ENCODE results near the gene NEDD9.

NEDD9 gene

DNA sequence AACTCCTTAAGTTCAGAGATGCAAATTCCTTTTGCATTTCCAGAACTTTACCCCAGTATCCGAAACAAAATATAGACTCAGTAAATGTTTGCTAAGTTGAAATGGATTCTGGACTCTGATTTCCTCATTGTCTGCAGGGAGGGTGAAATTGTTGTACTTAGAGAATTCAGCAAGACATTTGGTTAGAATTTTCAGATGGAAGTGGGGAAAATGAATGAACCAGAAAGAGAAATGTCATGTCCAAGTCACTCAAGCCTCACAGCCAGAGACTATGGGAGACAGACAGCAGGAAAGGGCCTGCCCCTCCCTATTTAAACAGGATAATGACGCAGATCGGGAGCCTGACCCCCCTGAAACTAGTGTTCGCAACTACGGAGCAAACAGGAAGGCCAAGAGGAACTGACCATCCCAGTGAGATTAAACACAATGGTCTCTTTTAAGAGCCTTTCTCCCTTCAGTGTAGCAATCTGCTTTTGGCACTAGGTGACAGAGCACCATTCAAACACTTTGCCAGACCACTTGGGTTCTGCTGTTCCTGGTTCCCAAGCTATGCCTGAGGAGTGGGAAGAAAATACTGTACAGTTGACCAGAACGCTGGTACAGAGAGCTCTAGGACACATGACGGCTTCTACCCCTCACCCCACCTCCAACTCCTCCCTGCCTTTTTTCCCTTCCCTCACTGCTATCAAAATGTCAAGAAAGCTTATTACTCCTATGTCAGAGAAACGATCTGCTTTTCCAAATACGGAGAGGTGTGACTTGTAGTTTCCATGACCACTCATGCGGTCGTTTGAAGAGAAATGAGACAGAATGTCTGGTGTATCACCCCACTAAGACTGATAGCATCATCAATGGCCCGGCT lies 13.7 kb downstream of the NEDD9 start:
- no peak for DNase-seq (ENCODE audit: low read depth in 2 of 2)

DNA sequence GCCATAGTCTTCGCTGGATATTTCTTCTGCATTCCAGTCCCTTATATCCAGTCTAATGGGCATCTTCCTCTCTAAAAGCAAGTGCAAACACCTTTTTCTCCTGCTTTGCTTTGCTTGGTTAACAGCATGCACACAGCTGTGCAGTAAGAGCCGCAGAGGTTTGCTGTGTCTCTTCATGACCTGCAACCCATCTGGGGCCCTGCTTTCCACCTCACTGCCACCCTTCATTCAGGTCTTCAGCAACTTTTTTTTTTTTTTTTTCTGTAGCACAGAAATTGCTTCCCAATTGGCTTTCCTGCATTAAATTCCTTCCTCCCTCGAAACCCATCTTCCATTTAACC lies 14.4 kb downstream of the NEDD9 start:
- no peak for DNase-seq (ENCODE audit: low read depth in 2 of 2)

DNA sequence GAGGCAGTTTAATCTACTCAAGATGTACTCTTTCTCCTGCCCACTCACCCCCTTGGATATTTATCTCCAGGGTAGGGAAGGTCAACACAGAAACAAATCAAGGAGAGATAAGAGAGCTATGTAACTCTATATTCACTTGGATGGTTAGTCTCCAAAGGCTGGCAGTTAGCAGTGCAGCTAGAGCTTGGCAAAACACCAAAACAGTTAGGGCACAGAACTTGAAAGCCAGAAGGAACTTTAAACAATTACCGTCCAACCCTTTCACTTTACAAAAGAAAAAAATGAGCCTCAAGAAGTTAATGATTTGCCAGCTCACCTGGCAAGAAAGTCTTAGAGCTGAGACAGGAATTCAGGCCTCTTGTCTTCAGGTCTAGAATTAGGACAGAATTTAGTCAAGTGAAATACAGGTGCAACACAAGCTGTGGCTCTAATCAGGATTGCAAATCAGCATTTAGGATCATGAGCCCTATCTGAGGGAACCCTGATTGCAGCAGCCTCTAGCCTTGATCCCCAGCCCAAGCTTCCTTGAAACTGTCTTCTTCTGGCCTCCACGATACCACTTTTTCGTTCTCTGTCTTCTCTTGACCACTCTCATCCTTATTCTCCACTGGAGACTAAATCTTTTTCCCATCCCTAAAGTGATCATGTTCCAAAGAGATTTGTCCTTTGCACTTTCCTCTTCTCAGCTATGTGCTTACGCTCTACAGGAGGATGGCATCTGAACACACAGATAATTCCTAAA lies 14.9 kb downstream of the NEDD9 start:
- DNase-seq (ENCODE audit: low read depth in 2 of 2), result no peak

DNA sequence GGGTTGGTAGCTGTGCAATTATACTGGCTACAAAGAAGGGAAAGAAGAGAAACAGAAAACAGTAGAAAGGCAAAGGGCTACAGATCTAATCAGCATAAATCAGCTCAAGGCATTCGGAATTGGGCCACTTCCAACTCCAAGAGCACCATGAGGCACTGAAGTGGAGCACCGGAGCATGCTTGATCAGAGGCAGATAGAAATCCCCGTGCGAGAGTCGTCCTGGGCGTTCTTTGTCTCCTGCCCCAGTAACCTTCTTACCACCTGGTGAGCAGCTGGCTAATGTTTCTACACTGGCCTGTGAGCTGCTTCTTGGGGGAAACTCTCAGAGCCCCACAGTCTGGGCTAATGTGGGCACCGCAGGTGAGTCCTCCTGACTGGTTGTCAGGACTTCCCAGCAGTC lies 16.7 kb downstream of the NEDD9 start:
- no peak for DNase-seq (ENCODE audit: low read depth in 2 of 2)

DNA sequence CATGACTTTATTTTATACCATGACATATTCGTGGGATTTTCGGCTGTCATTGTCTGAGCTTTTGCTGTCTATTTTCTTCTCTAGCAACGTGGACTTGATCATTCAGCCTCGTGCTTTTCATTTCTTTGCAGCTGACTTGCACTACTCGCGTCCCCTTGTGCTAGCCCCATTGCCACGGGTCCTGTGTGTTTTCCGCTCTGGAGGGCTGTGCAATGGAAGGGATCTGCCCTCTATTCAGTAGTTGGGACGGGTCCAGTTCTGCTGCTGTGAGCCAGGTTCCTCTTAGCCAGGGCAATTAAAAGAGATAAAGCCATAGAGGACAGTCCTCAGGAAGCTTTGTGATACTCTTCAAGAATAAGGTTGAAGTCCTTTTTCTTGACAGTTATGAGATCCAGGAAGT lies 17.6 kb downstream of the NEDD9 start:
- no peak for DNase-seq (ENCODE audit: low read depth in 2 of 2)

DNA sequence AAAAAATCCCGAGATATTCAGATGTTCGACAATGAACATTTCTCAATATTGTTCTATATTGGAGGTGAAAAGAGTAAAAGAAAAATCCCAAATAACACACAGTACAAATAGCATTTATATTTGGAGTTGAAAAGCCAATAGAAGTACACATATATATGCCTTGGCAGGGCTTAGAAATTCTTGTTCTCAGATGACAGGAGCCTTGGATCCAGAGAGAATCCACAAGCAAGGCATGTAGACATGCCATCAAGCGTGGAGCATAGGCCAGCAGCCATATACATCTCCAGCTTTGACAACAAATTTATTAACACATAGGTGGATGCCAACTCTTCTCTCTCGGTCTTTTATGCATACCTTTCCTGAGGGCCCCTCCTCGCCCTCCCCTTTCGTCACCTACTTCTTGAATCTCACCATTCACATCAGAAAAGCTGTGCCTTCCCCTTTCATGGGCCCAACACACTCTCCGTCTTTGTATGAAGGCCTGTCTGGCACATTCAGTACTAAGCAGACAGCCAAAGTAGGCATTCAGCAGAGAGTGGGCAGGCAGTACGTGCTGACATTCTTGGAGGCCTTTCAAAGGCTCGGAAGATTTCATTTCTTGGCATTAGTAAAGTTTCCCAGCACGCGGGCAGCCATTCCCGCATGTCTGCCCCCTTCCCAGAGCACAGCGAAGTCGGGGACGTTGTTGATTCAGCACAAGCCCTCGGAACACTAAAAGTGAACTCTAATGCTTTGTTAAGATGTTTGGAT lies 18.2 kb downstream of the NEDD9 start:
- DNase-seq (ENCODE audit: low read depth in 2 of 2), result no peak

DNA sequence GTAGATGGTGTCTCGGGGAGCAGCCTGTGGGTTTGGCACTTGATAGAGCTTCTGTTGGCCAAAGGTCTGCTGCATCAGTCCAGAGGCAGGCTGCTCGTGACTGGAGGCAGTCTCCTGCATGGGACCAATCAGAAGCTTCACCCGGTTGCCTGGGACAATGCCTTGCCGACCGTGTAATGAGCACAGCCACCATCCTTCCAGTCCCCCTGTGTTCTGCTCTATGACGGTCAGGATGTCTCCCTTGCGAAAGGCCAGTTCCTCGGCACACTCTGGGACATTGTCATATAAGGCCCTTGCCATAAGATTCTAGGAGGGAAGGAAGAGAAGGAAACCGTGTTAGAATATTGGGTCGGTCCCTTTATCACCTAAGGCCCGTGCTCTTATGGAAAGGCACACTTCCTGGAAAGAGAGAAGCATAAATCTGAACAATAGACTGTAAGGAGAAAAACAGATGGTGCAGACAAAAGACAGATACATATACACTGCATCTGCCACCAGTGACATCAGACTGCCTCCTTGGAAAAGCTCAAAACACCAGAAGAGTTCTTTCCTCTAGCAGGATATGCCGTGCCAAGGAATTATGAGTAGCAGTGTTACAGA lies 18.9 kb downstream of the NEDD9 start:
- DNase-seq (ENCODE audit: low read depth in 2 of 2), result no peak

DNA sequence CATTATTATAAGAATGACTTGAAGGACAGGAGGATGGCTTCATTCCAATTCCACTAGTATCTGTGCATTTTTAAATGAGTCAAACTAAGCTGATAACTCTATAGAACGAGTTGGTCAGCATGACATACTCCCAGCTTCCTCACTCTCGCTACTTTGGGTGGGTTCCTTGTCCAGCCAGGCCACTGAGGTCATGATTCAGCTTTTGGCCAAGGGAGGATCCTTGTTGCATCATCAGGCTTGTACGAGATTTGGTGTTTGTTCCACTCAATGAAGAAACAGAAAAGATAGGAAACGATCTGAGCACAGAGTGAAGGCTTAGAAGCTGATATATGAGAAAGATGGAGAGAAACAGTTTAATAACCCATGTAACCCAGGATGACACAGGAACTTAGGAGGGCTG lies 19.8 kb downstream of the NEDD9 start:
- DNase-seq (ENCODE audit: low read depth in 2 of 2), result no peak

DNA sequence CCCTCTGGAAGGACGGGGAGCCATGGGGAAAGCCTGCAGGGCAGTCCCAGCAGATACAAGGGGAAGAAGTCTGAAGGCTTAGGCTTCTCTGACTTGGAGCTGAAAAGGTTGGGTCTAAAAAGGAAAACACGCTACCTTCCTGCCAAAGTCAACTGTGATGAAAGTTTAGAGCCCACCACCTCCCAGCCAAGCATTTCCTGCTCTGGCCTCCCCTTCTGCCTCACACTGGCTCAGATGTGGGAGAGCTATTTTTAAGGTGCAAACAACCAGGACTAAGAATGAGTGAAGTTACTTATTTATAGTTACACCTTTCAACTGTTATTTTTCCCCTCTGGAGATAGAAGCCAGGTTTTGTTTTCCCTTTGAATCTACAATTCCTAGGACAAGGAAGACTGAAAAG lies 21.2 kb downstream of the NEDD9 start:
- DNase-seq (ENCODE audit: low read depth in 2 of 2), result no peak

DNA sequence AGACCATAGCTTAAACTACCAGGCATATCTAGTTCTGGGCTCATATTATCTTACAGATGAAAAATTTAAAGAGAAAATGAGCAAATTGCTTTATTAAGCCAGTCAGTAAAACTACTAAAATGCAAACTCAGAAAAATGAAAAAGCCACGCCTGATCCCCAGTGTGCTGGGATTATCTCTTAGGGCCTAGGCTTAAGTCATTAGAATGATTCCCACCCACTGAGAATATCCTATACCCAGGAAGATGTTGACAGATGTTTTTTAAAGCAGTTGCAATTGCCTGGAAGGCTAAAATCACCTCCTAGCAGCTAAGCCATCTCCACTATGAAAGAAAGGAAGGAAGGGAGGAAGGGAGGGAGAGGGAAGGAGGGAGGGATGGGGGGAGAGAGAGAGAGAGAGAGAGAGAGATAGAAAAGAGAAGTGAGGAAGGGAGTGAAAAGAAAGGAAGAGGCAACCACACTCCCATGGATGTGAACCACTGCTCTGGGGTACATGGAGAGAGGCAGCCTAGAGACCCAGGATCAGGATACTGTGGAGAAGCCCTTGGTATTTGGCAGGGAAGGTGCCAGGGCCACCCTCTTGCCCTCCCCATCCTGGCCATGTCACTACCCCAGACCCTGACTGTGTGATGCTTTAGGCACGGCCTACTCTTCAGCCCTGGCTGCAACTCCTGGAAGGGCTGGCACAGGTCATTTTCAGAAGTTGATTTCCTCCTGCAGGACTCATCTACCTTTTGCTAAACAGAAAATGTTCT lies 21.9 kb downstream of the NEDD9 start:
- DNase-seq (ENCODE audit: low read depth in 2 of 2), result no peak

DNA sequence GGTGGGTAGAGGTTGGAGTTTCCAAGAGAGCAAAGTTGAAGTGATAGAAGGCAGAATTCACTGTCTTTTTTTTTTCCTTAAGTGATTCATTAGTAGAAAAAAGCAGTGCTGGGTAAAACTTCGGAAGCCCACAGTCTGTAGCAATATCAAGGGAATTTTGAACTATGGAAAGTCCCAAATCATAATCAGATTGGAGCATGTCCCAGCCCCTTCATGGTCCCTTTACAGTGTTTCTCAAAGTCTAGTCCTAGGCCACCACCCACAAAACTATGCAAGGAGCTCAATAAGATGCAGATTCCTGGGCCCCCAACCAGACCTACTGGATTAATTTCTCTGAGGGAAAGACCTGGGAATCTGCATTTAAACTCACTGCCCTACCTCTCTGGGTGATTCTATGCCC lies 22.6 kb downstream of the NEDD9 start:
- DNase-seq (ENCODE audit: low read depth in 2 of 2), result no peak

DNA sequence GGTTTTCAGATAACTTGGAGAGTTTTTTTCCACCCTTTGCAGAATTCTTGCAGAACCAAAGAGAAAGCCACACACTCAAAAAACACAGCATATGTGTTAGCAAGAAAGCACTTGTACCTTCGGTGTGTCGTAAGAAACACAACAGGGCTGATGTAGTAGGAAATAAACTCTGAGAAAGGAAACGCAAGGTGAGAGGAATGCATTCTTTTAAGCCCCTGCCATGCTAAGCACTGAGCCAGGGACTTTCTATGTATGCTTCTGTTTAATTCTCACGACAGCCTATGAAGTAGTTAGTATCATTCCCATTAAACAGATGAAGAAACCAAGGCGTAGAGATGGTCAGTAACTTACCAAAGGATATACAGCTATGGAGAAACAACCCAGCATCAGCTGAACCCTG lies 23.1 kb downstream of the NEDD9 start:
- DNase-seq (ENCODE audit: low read depth in 2 of 2), result no peak

DNA sequence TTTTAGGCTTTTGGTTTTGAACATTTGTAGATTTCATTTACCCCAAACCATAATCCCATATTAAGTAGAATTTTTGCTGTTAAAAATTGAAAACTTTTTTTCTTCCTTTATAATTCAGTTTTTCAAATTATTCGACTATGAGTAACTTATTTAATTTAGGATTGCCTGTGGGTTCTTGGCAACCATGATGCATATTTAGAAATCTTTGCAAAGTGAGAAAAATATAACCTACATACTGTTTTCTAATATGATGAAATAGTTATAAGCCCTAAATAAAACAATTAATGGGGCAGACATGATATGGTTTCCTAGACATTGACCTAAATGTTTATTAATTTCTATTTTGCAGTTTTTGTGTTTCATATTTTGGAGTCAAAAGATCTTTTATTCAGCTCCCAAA lies 23.6 kb downstream of the NEDD9 start:
- no peak for DNase-seq (ENCODE audit: low read depth in 2 of 2)

DNA sequence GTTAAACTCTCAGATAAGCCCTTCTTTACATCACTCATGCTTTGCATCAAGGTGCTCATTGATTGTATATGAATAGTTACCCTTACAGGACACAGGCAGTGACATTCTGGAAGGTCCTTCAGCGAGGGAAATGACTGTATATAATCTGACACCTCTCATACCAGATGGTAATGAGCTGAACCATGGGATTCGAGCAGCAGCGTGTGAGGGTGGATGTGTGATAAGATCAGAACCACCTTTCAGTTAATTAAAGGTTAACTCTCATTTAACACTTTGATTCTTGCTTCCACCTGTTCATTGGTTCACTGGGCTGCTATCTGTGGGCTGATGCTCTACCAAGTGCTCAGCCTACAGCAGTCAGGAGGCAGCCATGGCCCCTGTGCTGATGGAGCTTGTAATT lies 24.2 kb downstream of the NEDD9 start:
- DNase-seq (ENCODE audit: low read depth in 2 of 2), result no peak

DNA sequence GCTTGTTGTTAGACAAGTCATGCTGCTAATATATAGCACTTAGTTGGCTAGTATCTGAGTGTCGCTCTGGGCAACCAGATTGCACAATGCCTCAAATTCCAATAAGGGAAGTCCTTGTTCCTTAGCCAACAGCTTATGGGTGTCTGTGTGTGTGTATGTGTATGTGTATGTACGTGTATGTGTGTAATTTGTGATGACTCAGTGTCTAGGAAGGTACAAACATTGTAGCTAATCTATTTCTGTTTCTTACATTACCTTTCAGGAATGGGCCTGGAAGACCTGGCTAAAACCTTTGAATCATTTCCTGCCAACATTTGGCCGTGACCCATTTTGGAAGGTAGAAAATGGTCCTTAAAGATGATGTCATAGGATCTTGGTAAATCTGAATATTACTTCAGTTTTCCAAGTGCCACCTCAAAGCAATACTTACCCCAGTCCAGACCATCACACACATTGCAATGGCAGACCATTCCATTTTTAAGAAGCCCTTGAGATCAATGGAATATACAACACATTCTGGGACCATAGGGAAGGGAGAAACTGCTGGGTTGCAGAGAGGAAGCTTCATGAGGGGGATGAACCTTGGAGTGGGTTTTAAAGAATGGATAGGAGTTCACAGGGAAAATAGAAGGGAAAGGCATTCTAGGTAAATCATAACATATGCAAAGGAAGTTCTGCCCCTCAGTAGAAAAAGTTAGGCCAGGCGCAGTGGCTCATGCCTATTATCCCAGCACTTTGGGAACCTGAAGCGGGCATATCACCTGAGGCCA lies 25.1 kb downstream of the NEDD9 start:
- no peak for DNase-seq (ENCODE audit: low read depth in 2 of 2)

DNA sequence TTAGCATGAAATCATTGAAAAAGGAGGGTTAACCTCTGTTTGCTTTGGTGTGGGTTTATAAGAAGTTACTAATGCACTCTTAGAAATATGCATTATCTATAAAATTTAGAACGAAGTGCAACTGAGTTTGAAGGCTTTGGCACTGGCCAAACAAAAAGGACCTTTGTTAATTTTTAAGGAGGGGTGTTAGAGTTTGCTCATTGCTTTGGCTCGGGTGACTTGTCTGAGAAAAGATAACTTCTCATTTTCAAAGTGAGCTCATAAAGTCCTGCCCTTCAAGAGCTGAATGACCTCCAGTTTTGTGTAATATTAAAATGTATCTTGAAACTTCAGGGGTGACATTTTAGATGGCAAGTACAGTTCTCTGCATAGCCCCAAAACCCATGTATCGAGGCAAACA lies 25.9 kb downstream of the NEDD9 start:
- no peak for DNase-seq (ENCODE audit: low read depth in 2 of 2)

DNA sequence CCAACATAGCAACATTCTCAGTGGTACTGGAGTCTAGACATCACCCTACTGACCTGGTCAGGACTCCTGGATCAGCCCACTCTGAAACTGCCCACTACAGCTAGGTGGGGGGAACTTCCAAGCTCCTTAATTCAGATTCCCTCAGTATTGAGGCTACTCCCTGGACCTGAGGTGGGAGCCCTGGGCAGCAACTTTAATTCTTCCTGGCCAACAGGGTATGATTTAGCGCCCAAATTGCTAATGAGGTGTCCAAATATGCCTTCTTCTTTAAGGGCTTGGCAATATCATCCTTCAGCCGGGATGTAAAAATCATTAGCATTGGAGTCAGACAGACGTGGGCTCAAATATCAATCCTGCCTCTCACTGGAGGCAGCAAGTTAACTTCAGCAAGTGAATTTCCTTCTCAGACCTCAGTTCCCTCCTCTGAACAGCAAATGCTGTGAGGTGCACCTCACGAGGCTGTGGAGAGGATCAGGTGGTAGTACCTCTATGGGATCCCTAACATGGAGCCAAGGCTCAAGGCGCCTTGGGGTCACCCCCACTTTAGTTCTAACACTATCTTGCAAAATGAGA lies 27.6 kb downstream of the NEDD9 start:
- no peak for DNase-seq (ENCODE audit: low read depth in 2 of 2)

DNA sequence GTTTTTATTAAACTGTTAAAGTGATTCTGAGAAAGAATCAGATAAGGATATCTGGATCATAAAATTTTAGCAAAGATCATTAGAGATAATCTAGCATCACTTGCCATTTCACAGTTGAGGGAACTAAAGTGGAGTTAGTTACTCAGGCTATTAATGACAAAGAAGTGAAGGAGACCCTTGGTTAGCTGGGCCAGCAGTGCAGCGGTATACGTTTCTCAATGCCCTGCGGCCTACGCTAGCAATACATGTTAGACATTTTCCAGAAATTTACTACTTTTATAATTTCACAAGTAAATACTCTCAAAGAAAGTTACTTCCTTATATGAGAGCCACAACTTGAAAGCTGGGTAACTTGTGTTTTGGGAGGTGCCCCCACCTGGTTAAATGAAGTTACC lies 28.5 kb downstream of the NEDD9 start:
- DNase-seq (ENCODE audit: low read depth in 2 of 2), result no peak

DNA sequence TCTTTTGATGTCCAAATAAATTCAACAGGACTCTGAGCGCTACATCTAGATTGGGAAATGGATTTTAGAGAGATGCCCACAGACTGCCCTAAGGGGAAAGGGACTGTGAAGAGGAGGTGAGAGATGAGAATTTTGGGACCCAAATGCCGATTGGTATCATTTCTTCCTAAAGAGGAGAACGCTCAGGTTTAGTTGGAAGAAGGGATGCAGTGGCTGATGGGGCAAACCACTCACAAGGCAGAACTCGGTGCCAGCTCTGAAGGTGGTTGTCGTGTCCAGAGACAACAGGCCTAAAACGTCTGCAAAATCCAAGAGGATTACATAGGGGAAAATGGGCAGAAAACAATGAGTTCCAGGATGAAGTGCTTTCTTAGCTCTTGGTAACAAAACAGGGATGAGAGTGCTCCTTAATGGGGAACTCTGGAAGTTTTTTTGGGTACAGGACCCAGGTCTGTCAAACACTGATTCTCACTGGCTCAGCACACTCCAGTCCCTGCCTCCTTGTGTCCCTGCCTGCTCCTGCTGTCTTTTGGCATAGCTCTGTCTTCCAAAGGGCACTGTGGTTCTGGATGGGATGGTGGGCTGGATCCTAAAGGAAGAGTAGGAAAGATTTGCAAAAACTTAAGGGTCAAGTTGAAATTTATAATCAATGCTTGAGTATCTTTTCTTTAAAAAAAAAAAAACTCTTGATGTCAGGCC lies 29.0 kb downstream of the NEDD9 start:
- no peak for DNase-seq (ENCODE audit: low read depth in 2 of 2)
